ENCODE results near the gene THRA. TPM values are rescaled to one million over a fixed set of nuclear protein-coding genes. Genes with fewer than 3 reads are reported as not detected.

THRA gene
- total and polyA plus RNA-seq, 3 donors from 2014 or later: 41.2 to 51.7 (median 44.9) TPM

DNA sequence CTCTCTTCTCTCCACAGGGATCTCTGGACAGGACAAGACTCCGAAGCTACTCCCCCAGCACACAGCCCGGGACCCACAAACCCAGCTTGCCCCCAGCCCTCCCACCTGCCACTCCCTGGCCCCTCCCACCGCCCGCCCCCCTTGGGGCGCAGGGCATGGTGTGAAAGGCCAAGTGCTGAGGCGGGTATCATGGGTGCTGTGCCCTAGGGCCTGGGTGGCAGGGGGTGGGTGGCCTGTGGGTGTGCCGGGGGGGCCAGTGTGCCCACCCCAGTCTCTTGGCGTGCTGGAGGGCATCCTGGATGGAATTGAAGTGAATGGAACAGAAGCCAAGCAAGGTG lies 11.4 kb downstream of the THRA start:
- intact Hi-C loops (cut with DNase I; ENCODE audit: low total_unique reads): loop anchor here (5.0 kb wide), 1 partner anchor 33 kb away; no protein-coding TSS in a partner anchor
- Histone ChIP-seq H3K4me3 (no peak overlapping the region), H3K27me3 (no peaks in the 10 kb centered on the region), H3K9me3 (no peaks in the 10 kb centered on the region), H3K27ac (peak overlapping the region; percentile 88 to 97), H3K4me1 (peaks cover 76% of the 10 kb centered on the region), H3K36me3 (ENCODE audit: low read depth, missing control alignments) (no peaks in the 10 kb centered on the region)
- 80 to 90% methylated on average over 8 of the region's 8 CpGs for WGBS, 2 donors
- TF ChIP-seq POLR2A (IDR thresholded peaks at IDR 0.05): no peak
- TF ChIP-seq, protein P1, sequence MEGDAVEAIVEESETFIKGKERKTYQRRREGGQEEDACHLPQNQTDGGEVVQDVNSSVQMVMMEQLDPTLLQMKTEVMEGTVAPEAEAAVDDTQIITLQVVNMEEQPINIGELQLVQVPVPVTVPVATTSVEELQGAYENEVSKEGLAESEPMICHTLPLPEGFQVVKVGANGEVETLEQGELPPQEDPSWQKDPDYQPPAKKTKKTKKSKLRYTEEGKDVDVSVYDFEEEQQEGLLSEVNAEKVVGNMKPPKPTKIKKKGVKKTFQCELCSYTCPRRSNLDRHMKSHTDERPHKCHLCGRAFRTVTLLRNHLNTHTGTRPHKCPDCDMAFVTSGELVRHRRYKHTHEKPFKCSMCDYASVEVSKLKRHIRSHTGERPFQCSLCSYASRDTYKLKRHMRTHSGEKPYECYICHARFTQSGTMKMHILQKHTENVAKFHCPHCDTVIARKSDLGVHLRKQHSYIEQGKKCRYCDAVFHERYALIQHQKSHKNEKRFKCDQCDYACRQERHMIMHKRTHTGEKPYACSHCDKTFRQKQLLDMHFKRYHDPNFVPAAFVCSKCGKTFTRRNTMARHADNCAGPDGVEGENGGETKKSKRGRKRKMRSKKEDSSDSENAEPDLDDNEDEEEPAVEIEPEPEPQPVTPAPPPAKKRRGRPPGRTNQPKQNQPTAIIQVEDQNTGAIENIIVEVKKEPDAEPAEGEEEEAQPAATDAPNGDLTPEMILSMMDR (IDR thresholded peaks at IDR 0.05): no peak
- DNase-seq: no peak

GRCh38 chr17:40074871-40075200 lies 12.1 kb downstream of the THRA start:
- WGBS, 2 donors: 45 to 54% methylated on average over 4 to 6 of the region's 6 CpGs
- Histone ChIP-seq H3K4me1 (peaks cover 69% of the 10 kb centered on the region), H3K27me3 (no peaks in the 10 kb centered on the region), H3K27ac (peak overlapping the region; percentile 76 to 97), H3K36me3 (ENCODE audit: low read depth, missing control alignments) (no peaks in the 10 kb centered on the region), H3K9me3 (no peaks in the 10 kb centered on the region), H3K4me3 (no peak overlapping the region)
- peak; percentile 55 for DNase-seq
- no peak for TF ChIP-seq POLR2A (IDR thresholded peaks at IDR 0.05)
- TF ChIP-seq, protein P1 (IDR thresholded peaks at IDR 0.05): no peak
- intact Hi-C loops (cut with DNase I; ENCODE audit: low total_unique reads): loop anchor here (5.0 kb wide), 1 partner anchor 32 kb away; no protein-coding TSS in a partner anchor

- 34 to 48% methylated on average over 4 to 11 of the region's 11 CpGs for WGBS, 2 donors
- H3K27ac ChIP-seq: peak overlapping the region; percentile 76 to 97
- intact Hi-C loops (cut with DNase I; ENCODE audit: low total_unique reads): no loop called here
- no peaks in the 10 kb centered on the region for H3K9me3 ChIP-seq
- DNase-seq: peak; percentile 78
- no peak overlapping the region for H3K4me3 ChIP-seq
- TF ChIP-seq, protein P1 (IDR thresholded peaks at IDR 0.05): peak; percentile 83 to 90 (median 89)
- TF ChIP-seq POLR2A (IDR thresholded peaks at IDR 0.05): no peak
- H3K36me3 ChIP-seq (ENCODE audit: low read depth, missing control alignments): no peaks in the 10 kb centered on the region
- H3K27me3 ChIP-seq: no peaks in the 10 kb centered on the region
- H3K4me1 ChIP-seq: peaks cover 64% of the 10 kb centered on the region
These were observed 12.6 kb downstream of the THRA start for GRCh38 chr17:40075201-40075941.

- H3K4me1 ChIP-seq: peaks cover 57% of the 10 kb centered on the region
- no peaks in the 10 kb centered on the region for H3K36me3 ChIP-seq (ENCODE audit: low read depth, missing control alignments)
- no peaks in the 10 kb centered on the region for H3K9me3 ChIP-seq
- intact Hi-C loops (cut with DNase I; ENCODE audit: low total_unique reads): no loop called here
- DNase-seq: no peak
- 51 to 62% methylated on average over 8 of the region's 8 CpGs for WGBS, 2 donors
- no peaks in the 10 kb centered on the region for H3K27me3 ChIP-seq
- TF ChIP-seq, protein P1 (IDR thresholded peaks at IDR 0.05): no peak
- no peak for TF ChIP-seq POLR2A (IDR thresholded peaks at IDR 0.05)
- H3K4me3 ChIP-seq: no peak overlapping the region
- peak overlapping the region in 1 of 2 donors; percentile 97 for H3K27ac ChIP-seq
These were observed 13.3 kb downstream of the THRA start for GRCh38 chr17:40075942-40076498.

Data from testis (tissue), 3 donors.